ENCODE results near the gene DOCK10.

The DOCK10 gene

GRCh38 chr2:225009768-225010167 is 32.5 kb downstream of the DOCK10 start:
- no peak for DNase-seq

- DNase-seq = no peak
Observed at GRCh38 chr2:225008935-225009334, 33.3 kb downstream of the DOCK10 start.

- no peak for DNase-seq
Observed at GRCh38 chr2:225008179-225008856, 34.0 kb downstream of the DOCK10 start.

GRCh38 chr2:225006730-225007129 is 35.5 kb downstream of the DOCK10 start:
- DNase-seq = no peak

GRCh38 chr2:225004597-225004996 is 37.7 kb downstream of the DOCK10 start:
- DNase-seq = no peak

- no peak for DNase-seq
Observed at GRCh38 chr2:225002656-225003045, 39.6 kb downstream of the DOCK10 start.

GRCh38 chr2:225002039-225002655 is 40.1 kb downstream of the DOCK10 start:
- no peak for DNase-seq

- no peak for DNase-seq
Observed at GRCh38 chr2:224999754-225000153, 42.5 kb downstream of the DOCK10 start.

GRCh38 chr2:224999321-224999720 is 42.9 kb downstream of the DOCK10 start:
- DNase-seq = no peak

- no peak for DNase-seq
Observed at GRCh38 chr2:224997802-224998201, 44.5 kb downstream of the DOCK10 start.

GRCh38 chr2:224995419-224995818 is 46.8 kb downstream of the DOCK10 start:
- no peak for DNase-seq

- no peak for DNase-seq
Observed at GRCh38 chr2:224994242-224994823, 47.9 kb downstream of the DOCK10 start.

- DNase-seq = no peak
Observed at GRCh38 chr2:224990710-224991109, 51.6 kb downstream of the DOCK10 start.

- DNase-seq = no peak
Observed at GRCh38 chr2:224987733-224988132, 54.5 kb downstream of the DOCK10 start.

- no peak for DNase-seq
Observed at GRCh38 chr2:224986477-224986876, 55.8 kb downstream of the DOCK10 start.

GRCh38 chr2:224984637-224985036 is 57.6 kb downstream of the DOCK10 start:
- no peak for DNase-seq

- DNase-seq = no peak
Observed at GRCh38 chr2:224983712-224984554, 58.3 kb downstream of the DOCK10 start.

- no peak for DNase-seq
Observed at GRCh38 chr2:224982910-224983711, 59.2 kb downstream of the DOCK10 start.

- no peak for DNase-seq
Observed at GRCh38 chr2:224982226-224982625, 60.0 kb downstream of the DOCK10 start.

- DNase-seq = no peak
Observed at GRCh38 chr2:224976629-224977525, 65.4 kb downstream of the DOCK10 start.

- DNase-seq = no peak
Observed at GRCh38 chr2:224975761-224976160, 66.5 kb downstream of the DOCK10 start.

All from NCI-H2107 (cell line).